Neural progenitor cell (in vitro differentiated cells): ENCODE results near the gene LRBA. TPM values are rescaled to one million over a fixed set of nuclear protein-coding genes. Genes with fewer than 3 reads are reported as not detected.

Source experiments
- DNase-seq: peaks from one replicate; pipeline ENCODE4 v3.0.0-alpha.2; 2016; ENCODE audit warnings: low spot score
- H2AFZ ChIP-seq: fragments of 200-600 bp; sonication (generic); replicated peaks from 2 replicates; pipeline ENCODE4 v1.6.1; 2016; ENCODE audit warnings: antibody characterized with exemption
- H3F3A ChIP-seq: fragments of 200-600 bp; sonication (generic); 2 replicates; pipeline ENCODE4 v1.6.1; 2016; ENCODE audit warnings: antibody characterized with exemption, low read depth
- H3K27ac ChIP-seq: fragments of 200-600 bp; sonication (generic); 2 replicates; pipeline ENCODE4 v1.5.1; 2016; ENCODE audit warnings: mild to moderate bottlenecking
- H3K27me3 ChIP-seq: fragments of 200-600 bp; sonication (generic); 2 replicates; pipeline ENCODE4 v1.6.1; 2016; ENCODE audit warnings: mild to moderate bottlenecking, moderate library complexity
- H3K36me3 ChIP-seq: fragments of 200-600 bp; sonication (generic); 2 replicates; pipeline ENCODE4 v1.5.1; 2016
- H3K4me1 ChIP-seq: fragments of 200-600 bp; sonication (generic); 2 replicates; pipeline ENCODE4 v1.6.1; 2016; ENCODE audit warnings: mixed run types
- H3K4me2 ChIP-seq: fragments of 200-600 bp; sonication (generic); 2 replicates; pipeline ENCODE4 v1.6.1; 2016
- H3K4me3 ChIP-seq: fragments of 200-600 bp; sonication (generic); 2 replicates; pipeline ENCODE4 v1.5.1; 2016
- H3K79me2 ChIP-seq: fragments of 200-600 bp; sonication (generic); 2 replicates; pipeline ENCODE4 v1.6.1; 2016; ENCODE audit warnings: low read depth
- H3K9ac ChIP-seq: fragments of 200-600 bp; sonication (generic); 2 replicates; pipeline ENCODE4 v1.6.1; 2016
- H3K9me3 ChIP-seq: fragments of 200-600 bp; sonication (generic); 2 replicates; pipeline ENCODE4 v1.5.1; 2016; ENCODE audit warnings: low read depth
- H4K20me1 ChIP-seq: fragments of 200-600 bp; sonication (generic); 2 replicates; pipeline ENCODE4 v1.6.1; 2016; ENCODE audit warnings: low read depth
- H3K27ac Mint-ChIP-seq: 3 replicates; pipeline ENCODE4 v1.8.0; 2021; ENCODE audit warnings: mixed read lengths
- H3K27me3 Mint-ChIP-seq: 2 replicates; pipeline ENCODE4 v1.8.0; 2022; ENCODE audit warnings: low read depth, mild to moderate bottlenecking, inconsistent platforms, moderate library complexity, mixed read lengths; ENCODE audit not compliant: insufficient read depth
- H3K36me3 Mint-ChIP-seq: 3 replicates; pipeline ENCODE4 v1.8.0; 2021; ENCODE audit warnings: mixed read lengths
- H3K4me1 Mint-ChIP-seq: 3 replicates; pipeline ENCODE4 v1.8.0; 2021; ENCODE audit warnings: mixed read lengths
- H3K4me3 Mint-ChIP-seq: 3 replicates; pipeline ENCODE4 v1.8.0; 2021; ENCODE audit warnings: mild to moderate bottlenecking, moderate library complexity, mixed read lengths
- H3K9me3 Mint-ChIP-seq: 3 replicates; pipeline ENCODE4 v1.8.0; 2020; ENCODE audit warnings: mixed read lengths
- CTCF ChIP-seq: fragments of 200-600 bp; sonication (generic); IDR thresholded peaks from 2 replicates; pipeline ENCODE4 v1.5.1; 2017; ENCODE audit warnings: antibody characterized with exemption, mild to moderate bottlenecking
- EZH2 ChIP-seq: fragments of 200-600 bp; sonication (generic); IDR thresholded peaks from 2 replicates; pipeline ENCODE4 v1.6.1; 2017; ENCODE audit warnings: antibody characterized with exemption, mild to moderate bottlenecking, moderate library complexity
- EZH2phosphoT487 ChIP-seq: fragments of 200-600 bp; sonication (generic); IDR thresholded peaks from 2 replicates; pipeline ENCODE4 v1.6.1; 2017; ENCODE audit warnings: antibody characterized with exemption
- total RNA-seq: library from RNA; depleted of rRNA; stranded (reverse); fragments of >200 nt; gene quantifications from 2 replicates; pipeline ENCODE4 v1.2.3, GENCODE V29; 2015; ENCODE audit warnings: low replicate concordance

The LRBA gene
- total RNA-seq, 1 donor from 2014 or later, result 111 TPM

DNA sequence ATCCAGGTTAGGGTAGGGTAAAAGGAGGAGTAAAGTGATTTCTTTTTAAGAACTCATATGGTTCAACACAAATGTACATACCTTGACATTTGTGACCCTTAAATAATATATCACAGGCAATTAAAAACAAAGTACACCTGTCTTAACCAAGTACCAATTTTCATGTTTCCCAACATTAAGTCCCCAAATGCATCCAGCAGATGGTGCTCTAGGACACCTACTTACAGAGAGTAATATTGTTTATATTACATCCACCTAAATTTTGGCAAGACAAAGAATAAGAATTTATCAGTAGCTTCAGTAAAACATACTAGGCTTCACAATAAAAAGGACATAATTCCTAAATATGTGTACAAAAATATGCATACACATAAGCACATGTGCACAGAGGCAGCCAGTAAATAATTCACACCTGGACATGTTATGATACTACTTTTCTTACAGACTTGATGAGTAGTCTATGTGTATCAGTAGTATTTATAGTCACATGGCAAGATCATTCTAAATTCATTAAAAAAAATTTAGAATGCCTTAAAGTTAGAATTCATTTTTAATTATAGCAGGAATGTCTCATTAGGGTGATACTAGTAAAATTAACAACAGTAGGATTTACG, 717.1 kb downstream of the LRBA start:
- peak overlapping the region; percentile 63 for H3K27ac ChIP-seq
- H3K27me3 Mint-ChIP-seq, result no peaks in the 10 kb centered on the region
- no peak overlapping the region for H3K9ac ChIP-seq
- no peaks in the 10 kb centered on the region for H3K9me3 ChIP-seq
- H3K27ac Mint-ChIP-seq, result no peak overlapping the region
- H4K20me1 ChIP-seq, result no peaks in the 10 kb centered on the region
- H3K36me3 Mint-ChIP-seq, result no peaks in the 10 kb centered on the region
- peaks cover 34% of the 10 kb centered on the region for H3K4me1 ChIP-seq
- H2AFZ ChIP-seq, result no peak overlapping the region
- no peak overlapping the region for H3K4me3 ChIP-seq
- H3K36me3 ChIP-seq, result no peaks in the 10 kb centered on the region
- H3K4me2 ChIP-seq, result no peak overlapping the region
- TF ChIP-seq EZH2phosphoT487, result no peak
- TF ChIP-seq EZH2, result no peak
- TF ChIP-seq CTCF, result peak; percentile 94
- peaks cover 7% of the 10 kb centered on the region for H3F3A ChIP-seq
- H3K27me3 ChIP-seq, result no peaks in the 10 kb centered on the region
- H3K9me3 Mint-ChIP-seq, result no peaks in the 10 kb centered on the region
- H3K79me2 ChIP-seq, result no peaks in the 10 kb centered on the region
- no peak overlapping the region for H3K4me3 Mint-ChIP-seq
- peaks cover 7% of the 10 kb centered on the region for H3K4me1 Mint-ChIP-seq
- peak; percentile 74 for DNase-seq

GRCh38 chr4:150289881-150290280, 725.2 kb downstream of the LRBA start:
- no peak overlapping the region for H3K27ac Mint-ChIP-seq
- no peaks in the 10 kb centered on the region for H3F3A ChIP-seq
- H3K4me1 Mint-ChIP-seq, result peaks cover 16% of the 10 kb centered on the region
- no peaks in the 10 kb centered on the region for H3K27me3 ChIP-seq
- H3K27ac ChIP-seq, result no peak overlapping the region
- peaks cover 17% of the 10 kb centered on the region for H3K4me1 ChIP-seq
- H3K9me3 ChIP-seq, result peaks cover 5% of the 10 kb centered on the region
- H4K20me1 ChIP-seq, result no peaks in the 10 kb centered on the region
- H3K4me2 ChIP-seq, result no peak overlapping the region
- H3K9ac ChIP-seq, result no peak overlapping the region
- H3K79me2 ChIP-seq, result no peaks in the 10 kb centered on the region
- H3K9me3 Mint-ChIP-seq, result peaks cover 8% of the 10 kb centered on the region
- H3K36me3 Mint-ChIP-seq, result peaks cover 7% of the 10 kb centered on the region
- no peak overlapping the region for H3K4me3 Mint-ChIP-seq
- H3K27me3 Mint-ChIP-seq, result no peaks in the 10 kb centered on the region
- TF ChIP-seq CTCF (no peak), EZH2phosphoT487 (no peak), EZH2 (no peak)
- H3K36me3 ChIP-seq, result peaks cover 4% of the 10 kb centered on the region
- no peak overlapping the region for H3K4me3 ChIP-seq
- H2AFZ ChIP-seq, result no peak overlapping the region
- no peak for DNase-seq

GRCh38 chr4:150289198-150289597, 725.9 kb downstream of the LRBA start:
- Mint-ChIP-seq H3K4me1 (peaks cover 16% of the 10 kb centered on the region), H3K4me3 (no peak overlapping the region), H3K27ac (no peak overlapping the region), H3K9me3 (peaks cover 8% of the 10 kb centered on the region), H3K27me3 (no peaks in the 10 kb centered on the region), H3K36me3 (peaks cover 7% of the 10 kb centered on the region)
- no peak overlapping the region for H2AFZ ChIP-seq
- no peaks in the 10 kb centered on the region for H3K27me3 ChIP-seq
- H3K9ac ChIP-seq, result no peak overlapping the region
- H3K4me2 ChIP-seq, result no peak overlapping the region
- no peaks in the 10 kb centered on the region for H3F3A ChIP-seq
- H4K20me1 ChIP-seq, result no peaks in the 10 kb centered on the region
- no peak for DNase-seq
- H3K4me1 ChIP-seq, result peaks cover 17% of the 10 kb centered on the region
- no peak for TF ChIP-seq EZH2phosphoT487
- TF ChIP-seq EZH2, result no peak
- no peak for TF ChIP-seq CTCF
- H3K4me3 ChIP-seq, result no peak overlapping the region
- H3K79me2 ChIP-seq, result no peaks in the 10 kb centered on the region
- H3K27ac ChIP-seq, result no peak overlapping the region
- peaks cover 4% of the 10 kb centered on the region for H3K36me3 ChIP-seq
- peaks cover 5% of the 10 kb centered on the region for H3K9me3 ChIP-seq
